ENCODE results near the gene KISS1.

DNA sequence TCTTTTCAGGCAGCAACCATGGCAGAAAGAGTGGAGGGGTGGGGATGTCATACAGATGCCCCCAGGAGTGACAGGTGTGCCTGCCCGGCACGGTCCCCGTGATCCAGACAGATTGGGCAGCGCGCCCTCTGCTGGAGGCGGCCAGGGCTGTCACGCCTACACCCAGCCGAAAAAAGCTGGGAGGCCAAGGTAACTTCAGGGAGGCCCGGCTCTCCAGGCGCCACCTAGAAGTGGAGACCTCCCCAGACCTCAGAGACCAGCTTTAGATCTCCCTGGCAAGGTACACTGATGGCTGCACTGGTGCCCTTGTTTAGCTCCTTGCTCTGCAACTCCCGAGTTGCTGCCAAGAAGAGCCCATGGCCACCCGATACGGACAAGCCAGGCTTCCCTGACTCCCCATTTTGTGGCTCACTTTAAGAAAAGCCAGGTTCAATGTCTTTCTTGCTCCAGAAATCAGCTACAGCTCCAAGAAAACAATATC, 10.9 kb upstream of the KISS1 start:
- TF ChIP-seq, protein P1, sequence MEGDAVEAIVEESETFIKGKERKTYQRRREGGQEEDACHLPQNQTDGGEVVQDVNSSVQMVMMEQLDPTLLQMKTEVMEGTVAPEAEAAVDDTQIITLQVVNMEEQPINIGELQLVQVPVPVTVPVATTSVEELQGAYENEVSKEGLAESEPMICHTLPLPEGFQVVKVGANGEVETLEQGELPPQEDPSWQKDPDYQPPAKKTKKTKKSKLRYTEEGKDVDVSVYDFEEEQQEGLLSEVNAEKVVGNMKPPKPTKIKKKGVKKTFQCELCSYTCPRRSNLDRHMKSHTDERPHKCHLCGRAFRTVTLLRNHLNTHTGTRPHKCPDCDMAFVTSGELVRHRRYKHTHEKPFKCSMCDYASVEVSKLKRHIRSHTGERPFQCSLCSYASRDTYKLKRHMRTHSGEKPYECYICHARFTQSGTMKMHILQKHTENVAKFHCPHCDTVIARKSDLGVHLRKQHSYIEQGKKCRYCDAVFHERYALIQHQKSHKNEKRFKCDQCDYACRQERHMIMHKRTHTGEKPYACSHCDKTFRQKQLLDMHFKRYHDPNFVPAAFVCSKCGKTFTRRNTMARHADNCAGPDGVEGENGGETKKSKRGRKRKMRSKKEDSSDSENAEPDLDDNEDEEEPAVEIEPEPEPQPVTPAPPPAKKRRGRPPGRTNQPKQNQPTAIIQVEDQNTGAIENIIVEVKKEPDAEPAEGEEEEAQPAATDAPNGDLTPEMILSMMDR (IDR thresholded peaks at IDR 0.05; ENCODE audit: low read depth, low read length) = peak; percentile 83
- no peak for TF ChIP-seq POLR2A (IDR thresholded peaks at IDR 0.05; ENCODE audit: extremely low read depth, insufficient read length)
